ENCODE results near the gene R3HDM4.
"Not testable (repeated sequence)": the region's sequence is repeated elsewhere in the genome, so short reads cannot be mapped to it uniquely, and the experiment has no call there.

The R3HDM4 gene

DNA sequence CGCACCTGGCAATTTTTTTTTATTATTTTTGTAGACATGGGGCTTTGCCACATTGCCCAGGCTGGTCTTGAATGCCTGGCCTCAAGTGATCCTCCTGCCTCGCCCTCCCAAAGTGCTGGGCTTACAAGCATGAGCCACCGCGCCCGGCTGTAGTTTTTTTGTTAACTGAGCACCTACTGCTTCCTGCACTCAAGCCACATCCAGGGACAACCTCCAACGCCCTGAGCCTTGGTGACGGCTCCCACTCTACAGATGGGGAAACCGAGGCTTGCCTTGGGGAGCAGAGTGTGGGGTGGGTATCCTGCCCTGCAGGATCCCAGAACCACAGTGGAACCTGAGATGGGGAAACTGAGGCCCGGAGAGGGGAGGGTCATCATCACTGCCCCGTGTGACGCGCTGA, 57.9 kb downstream of the R3HDM4 start:
- no peak overlapping the region for H3K9ac ChIP-seq (ENCODE audit: low read length)
- H3K79me2 ChIP-seq (ENCODE audit: insufficient read depth, low read length) = no peaks in the 10 kb centered on the region
- H3K9me2 ChIP-seq (ENCODE audit: low read depth, low read length) = no peaks in the 10 kb centered on the region
- H3K4me3 ChIP-seq (ENCODE audit: low read depth, low read length, poor library complexity, severe bottlenecking) = no peak overlapping the region
- no peak overlapping the region for H2AFZ ChIP-seq (ENCODE audit: low read length)
- no peak for TF ChIP-seq EZH2 (IDR thresholded peaks at IDR 0.05; ENCODE audit: borderline replicate concordance, low read length)
- TF ChIP-seq, protein P1, sequence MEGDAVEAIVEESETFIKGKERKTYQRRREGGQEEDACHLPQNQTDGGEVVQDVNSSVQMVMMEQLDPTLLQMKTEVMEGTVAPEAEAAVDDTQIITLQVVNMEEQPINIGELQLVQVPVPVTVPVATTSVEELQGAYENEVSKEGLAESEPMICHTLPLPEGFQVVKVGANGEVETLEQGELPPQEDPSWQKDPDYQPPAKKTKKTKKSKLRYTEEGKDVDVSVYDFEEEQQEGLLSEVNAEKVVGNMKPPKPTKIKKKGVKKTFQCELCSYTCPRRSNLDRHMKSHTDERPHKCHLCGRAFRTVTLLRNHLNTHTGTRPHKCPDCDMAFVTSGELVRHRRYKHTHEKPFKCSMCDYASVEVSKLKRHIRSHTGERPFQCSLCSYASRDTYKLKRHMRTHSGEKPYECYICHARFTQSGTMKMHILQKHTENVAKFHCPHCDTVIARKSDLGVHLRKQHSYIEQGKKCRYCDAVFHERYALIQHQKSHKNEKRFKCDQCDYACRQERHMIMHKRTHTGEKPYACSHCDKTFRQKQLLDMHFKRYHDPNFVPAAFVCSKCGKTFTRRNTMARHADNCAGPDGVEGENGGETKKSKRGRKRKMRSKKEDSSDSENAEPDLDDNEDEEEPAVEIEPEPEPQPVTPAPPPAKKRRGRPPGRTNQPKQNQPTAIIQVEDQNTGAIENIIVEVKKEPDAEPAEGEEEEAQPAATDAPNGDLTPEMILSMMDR (IDR thresholded peaks at IDR 0.05; ENCODE audit: low read length) = no peak
- H3K27ac ChIP-seq (ENCODE audit: low read depth, low read length, poor library complexity, severe bottlenecking) = no peak overlapping the region
- H3K36me3 ChIP-seq (ENCODE audit: insufficient read depth, low read length) = no peaks in the 10 kb centered on the region
- H4K20me1 ChIP-seq (ENCODE audit: insufficient read depth, low read length) = no peaks in the 10 kb centered on the region
- H3F3A ChIP-seq (ENCODE audit: insufficient read depth, low read length) = no peaks in the 10 kb centered on the region
- no peaks in the 10 kb centered on the region; the same call in 1 of the 2 replicates for H3K27me3 ChIP-seq (ENCODE audit: insufficient read depth, low read length)
- no peaks in the 10 kb centered on the region for H3K4me1 ChIP-seq (ENCODE audit: insufficient read depth, low read length, severe bottlenecking)
- no peak overlapping the region for H3K4me2 ChIP-seq (ENCODE audit: low read length)
- H3K9me3 ChIP-seq (ENCODE audit: low read length) = no peaks in the 10 kb centered on the region

DNA sequence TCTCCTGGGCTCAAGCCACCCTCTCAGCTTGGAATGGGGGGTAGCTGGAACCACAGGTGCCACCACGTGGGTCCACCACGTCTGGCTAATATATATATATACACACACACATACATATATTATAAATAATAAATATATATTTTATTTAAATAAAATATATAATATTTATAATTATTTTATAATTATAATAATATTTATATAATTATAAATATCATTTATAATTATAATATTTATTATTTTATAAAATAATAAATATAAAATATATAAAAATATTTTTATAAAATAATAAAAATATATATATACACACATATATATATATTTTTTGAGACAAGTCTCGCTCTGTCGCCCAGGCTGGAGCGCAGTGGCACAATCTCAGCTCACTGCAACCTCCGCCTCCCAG, 58.5 kb downstream of the R3HDM4 start:
- H3K4me1 ChIP-seq (ENCODE audit: insufficient read depth, low read length, severe bottlenecking) = no peaks in the 10 kb centered on the region
- H3K4me3 ChIP-seq (ENCODE audit: low read depth, low read length, poor library complexity, severe bottlenecking) = no peak overlapping the region
- no peak overlapping the region for H3K9ac ChIP-seq (ENCODE audit: low read length)
- no peak overlapping the region for H2AFZ ChIP-seq (ENCODE audit: low read length)
- no peaks in the 10 kb centered on the region; the same call in 1 of the 2 replicates for H3K27me3 ChIP-seq (ENCODE audit: insufficient read depth, low read length)
- H3F3A ChIP-seq (ENCODE audit: insufficient read depth, low read length) = no peaks in the 10 kb centered on the region
- no peak overlapping the region for H3K27ac ChIP-seq (ENCODE audit: low read depth, low read length, poor library complexity, severe bottlenecking)
- no peaks in the 10 kb centered on the region for H3K9me2 ChIP-seq (ENCODE audit: low read depth, low read length)
- H3K4me2 ChIP-seq (ENCODE audit: low read length) = no peak overlapping the region
- H3K9me3 ChIP-seq (ENCODE audit: low read length) = no peaks in the 10 kb centered on the region
- TF ChIP-seq EZH2 (IDR thresholded peaks at IDR 0.05; ENCODE audit: borderline replicate concordance, low read length) = no peak
- TF ChIP-seq, protein P1 (IDR thresholded peaks at IDR 0.05; ENCODE audit: low read length) = no peak
- H3K36me3 ChIP-seq (ENCODE audit: insufficient read depth, low read length) = no peaks in the 10 kb centered on the region
- no peaks in the 10 kb centered on the region for H4K20me1 ChIP-seq (ENCODE audit: insufficient read depth, low read length)
- no peaks in the 10 kb centered on the region for H3K79me2 ChIP-seq (ENCODE audit: insufficient read depth, low read length)

DNA sequence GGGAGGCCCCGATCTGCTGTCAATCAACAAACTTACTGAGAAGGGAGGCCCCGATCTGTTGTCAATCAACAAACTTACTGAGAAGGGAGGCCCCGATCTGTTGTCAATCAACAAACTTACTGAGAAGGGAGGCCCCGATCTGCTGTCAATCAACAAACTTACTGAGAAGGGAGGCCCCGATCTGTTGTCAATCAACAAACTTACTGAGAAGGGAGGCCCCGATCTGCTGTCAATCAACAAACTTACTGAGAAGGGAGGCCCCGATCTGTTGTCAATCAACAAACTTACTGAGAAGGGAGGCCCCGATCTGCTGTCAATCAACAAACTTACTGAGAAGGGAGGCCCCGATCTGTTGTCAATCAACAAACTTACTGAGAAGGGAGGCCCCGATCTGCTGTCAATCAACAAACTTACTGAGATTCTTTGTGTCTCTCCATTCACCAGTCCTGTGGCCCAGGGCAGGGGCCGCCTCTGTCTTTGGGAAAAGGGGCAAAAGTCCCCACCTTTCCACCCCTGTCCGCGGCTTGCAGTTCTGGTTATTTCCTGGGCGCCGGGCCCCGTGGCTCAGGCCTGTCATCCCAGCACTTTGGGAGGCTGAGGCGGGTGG, 59.3 kb downstream of the R3HDM4 start:
- H3K4me1 ChIP-seq (ENCODE audit: insufficient read depth, low read length, severe bottlenecking); H3K9me3 ChIP-seq (ENCODE audit: low read length); H4K20me1 ChIP-seq (ENCODE audit: insufficient read depth, low read length); H3K9ac ChIP-seq (ENCODE audit: low read length); H3K79me2 ChIP-seq (ENCODE audit: insufficient read depth, low read length); H3K4me3 ChIP-seq (ENCODE audit: low read depth, low read length, poor library complexity, severe bottlenecking); H3K4me2 ChIP-seq (ENCODE audit: low read length); H3F3A ChIP-seq (ENCODE audit: insufficient read depth, low read length); H3K27me3 ChIP-seq (ENCODE audit: insufficient read depth, low read length); H2AFZ ChIP-seq (ENCODE audit: low read length); H3K9me2 ChIP-seq (ENCODE audit: low read depth, low read length); H3K27ac ChIP-seq (ENCODE audit: low read depth, low read length, poor library complexity, severe bottlenecking); H3K36me3 ChIP-seq (ENCODE audit: insufficient read depth, low read length): not testable (repeated sequence)

DNA sequence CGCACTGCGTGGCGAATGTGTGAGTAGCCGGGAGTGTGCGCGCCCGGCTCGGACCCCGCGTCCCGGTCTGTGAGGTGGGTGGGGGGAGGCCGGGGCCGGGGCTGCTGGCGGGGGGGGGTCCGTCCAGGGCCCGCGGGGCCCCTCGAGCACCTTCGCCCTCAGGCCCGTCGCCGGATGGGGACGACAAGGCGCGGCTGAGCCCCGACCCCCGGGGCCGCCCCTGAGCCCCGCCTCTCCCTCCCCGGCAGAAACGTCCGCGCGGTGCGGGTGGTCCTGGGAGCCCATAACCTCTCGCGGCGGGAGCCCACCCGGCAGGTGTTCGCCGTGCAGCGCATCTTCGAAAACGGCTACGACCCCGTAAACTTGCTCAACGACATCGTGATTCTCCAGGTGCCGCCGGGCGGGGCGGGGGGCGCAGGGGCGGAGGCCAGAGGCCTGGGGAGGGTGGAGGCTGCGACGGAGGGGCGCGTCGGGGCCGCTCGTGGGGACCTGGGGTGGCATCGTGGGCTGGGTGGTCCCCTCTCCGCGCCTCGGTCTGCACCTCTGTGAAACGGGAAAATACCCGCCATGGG, 59.9 kb downstream of the R3HDM4 start:
- no peak overlapping the region for H3K4me2 ChIP-seq (ENCODE audit: low read length)
- H2AFZ ChIP-seq (ENCODE audit: low read length) = no peak overlapping the region
- H3K9me2 ChIP-seq (ENCODE audit: low read depth, low read length) = no peaks in the 10 kb centered on the region
- H4K20me1 ChIP-seq (ENCODE audit: insufficient read depth, low read length) = no peaks in the 10 kb centered on the region
- no peaks in the 10 kb centered on the region; the same call in 1 of the 2 replicates for H3K27me3 ChIP-seq (ENCODE audit: insufficient read depth, low read length)
- TF ChIP-seq, protein P1 (IDR thresholded peaks at IDR 0.05; ENCODE audit: low read length) = no peak
- TF ChIP-seq EZH2 (IDR thresholded peaks at IDR 0.05; ENCODE audit: borderline replicate concordance, low read length) = no peak
- no peaks in the 10 kb centered on the region for H3K9me3 ChIP-seq (ENCODE audit: low read length)
- no peak overlapping the region for H3K27ac ChIP-seq (ENCODE audit: low read depth, low read length, poor library complexity, severe bottlenecking)
- H3K36me3 ChIP-seq (ENCODE audit: insufficient read depth, low read length) = no peaks in the 10 kb centered on the region
- H3K4me1 ChIP-seq (ENCODE audit: insufficient read depth, low read length, severe bottlenecking) = no peaks in the 10 kb centered on the region
- no peaks in the 10 kb centered on the region for H3K79me2 ChIP-seq (ENCODE audit: insufficient read depth, low read length)
- H3K9ac ChIP-seq (ENCODE audit: low read length) = no peak overlapping the region
- no peaks in the 10 kb centered on the region for H3F3A ChIP-seq (ENCODE audit: insufficient read depth, low read length)
- no peak overlapping the region for H3K4me3 ChIP-seq (ENCODE audit: low read depth, low read length, poor library complexity, severe bottlenecking)

Data from OCI-LY1 (cell line).